Measurements from ENCODE around the gene MTHFR.

GRCh38 chr1:11848373-11848700 is 42.6 kb upstream of the MTHFR start:
- TF ChIP-seq CTCF (IDR thresholded peaks at IDR 0.05) (no peak), POLR2AphosphoS5 (IDR thresholded peaks at IDR 0.05; ENCODE audit: insufficient read depth in 1 of 2, low read depth in 1 of 2) (no peak)

Data from vagina (tissue), 2 donors.